HG03378 (cell line): ENCODE measurements around the gene POLA1.
"Not testable (repeated sequence)": the region's sequence is repeated elsewhere in the genome, so short reads cannot be mapped to it uniquely, and the experiment has no call there.

Experiments used
- ATAC-seq: cut with Tn5 transposase; IDR thresholded peaks from one replicate; pipeline ENCODE4 v1.9.1; 2021; ENCODE audit warnings: mild to moderate bottlenecking, moderate library complexity; ENCODE audit not compliant: unreplicated experiment

Gene POLA1

GRCh38 chrX:24863779-24864178, 170.1 kb downstream of the POLA1 start:
- ATAC-seq: not testable (repeated sequence)

GRCh38 chrX:24870143-24870542, 176.4 kb downstream of the POLA1 start:
- ATAC-seq: no peak

DNA sequence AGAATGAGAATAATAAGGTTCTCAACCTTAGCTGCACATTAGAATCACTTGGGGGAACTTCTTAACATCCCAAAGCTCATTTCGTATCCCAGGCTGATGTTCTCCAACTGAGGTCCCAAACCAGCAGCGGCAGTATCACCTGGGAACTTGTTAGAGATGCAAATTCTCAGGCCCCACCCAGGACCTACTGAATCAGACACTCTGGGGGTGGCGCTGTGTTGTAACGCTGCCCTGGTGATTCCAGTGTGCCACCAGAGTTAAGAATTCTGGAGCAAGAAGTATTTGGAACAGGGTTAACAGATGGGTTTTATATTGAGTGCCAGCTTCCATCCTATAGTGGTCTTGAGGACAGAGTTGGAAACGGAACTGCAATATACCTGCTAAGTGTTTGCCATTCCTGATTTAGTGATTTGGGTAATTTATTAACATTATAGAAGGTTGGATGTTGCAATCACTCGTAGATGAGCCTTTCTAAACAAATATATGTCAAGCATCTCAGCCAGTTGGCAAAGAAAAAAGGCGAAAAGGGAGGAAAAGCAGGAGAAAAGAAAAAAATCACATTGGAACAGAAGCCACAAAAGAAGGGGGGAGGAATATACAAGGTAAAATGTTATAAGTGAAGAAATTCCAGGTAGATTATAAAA, 181.0 kb downstream of the POLA1 start:
- ATAC-seq: no peak

DNA sequence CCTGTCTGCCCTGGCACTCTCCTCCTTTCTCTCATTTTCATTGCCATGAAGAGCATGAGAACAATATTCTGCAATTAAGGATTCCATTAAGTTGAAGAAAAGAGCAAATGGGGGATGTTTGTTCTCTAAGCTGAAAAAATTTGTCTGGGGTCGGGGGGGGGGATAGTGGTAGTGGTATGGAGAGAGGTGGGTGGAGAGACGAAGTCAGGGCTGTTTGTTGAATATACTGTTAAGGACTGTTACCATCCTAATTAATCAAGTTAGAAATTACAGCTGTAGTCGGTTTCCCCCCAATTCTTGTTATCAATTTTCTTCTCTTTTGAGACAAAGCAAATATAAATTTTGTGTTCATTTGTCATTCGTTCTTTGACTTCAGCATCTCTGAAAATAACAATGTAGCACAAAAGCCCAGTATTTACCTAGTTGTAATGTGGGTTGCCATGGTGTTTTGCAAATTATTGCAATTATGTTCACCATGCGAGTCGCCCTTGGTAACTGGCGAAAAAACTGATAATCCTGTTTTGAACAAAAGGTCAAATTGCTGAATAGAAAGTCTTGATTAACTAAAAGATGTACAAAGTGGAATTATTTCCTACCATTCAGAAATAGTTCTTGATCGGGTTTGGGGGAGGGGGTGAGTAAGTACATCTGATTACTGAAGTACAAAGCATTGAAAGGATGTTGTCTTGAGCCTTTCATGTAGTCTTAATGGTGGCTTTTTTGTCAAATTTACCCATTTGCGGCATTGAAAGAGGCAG, 183.0 kb downstream of the POLA1 start:
- no peak for ATAC-seq

DNA sequence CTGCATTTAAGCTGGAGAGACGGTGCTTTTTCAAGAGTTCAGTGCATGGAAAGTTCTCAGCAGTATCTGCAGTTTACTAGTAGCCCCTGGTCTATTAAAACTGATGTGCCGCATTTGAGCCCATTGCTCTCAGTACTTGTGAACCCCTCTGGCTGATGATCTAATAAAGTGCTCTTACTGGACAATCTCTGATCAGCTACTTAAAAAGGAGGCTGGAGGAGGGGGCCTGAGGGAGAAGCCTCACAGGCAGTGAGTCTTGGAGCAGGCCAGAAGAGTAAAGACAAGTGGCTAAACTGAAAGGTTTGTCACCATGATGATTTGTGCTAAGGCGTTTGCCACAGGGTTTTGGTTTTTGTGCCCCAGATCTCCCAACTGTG, 183.6 kb downstream of the POLA1 start:
- ATAC-seq: no peak

GRCh38 chrX:24877854-24878650, 184.3 kb downstream of the POLA1 start:
- ATAC-seq: no peak

GRCh38 chrX:24879679-24880078, 186.0 kb downstream of the POLA1 start:
- no peak for ATAC-seq

DNA sequence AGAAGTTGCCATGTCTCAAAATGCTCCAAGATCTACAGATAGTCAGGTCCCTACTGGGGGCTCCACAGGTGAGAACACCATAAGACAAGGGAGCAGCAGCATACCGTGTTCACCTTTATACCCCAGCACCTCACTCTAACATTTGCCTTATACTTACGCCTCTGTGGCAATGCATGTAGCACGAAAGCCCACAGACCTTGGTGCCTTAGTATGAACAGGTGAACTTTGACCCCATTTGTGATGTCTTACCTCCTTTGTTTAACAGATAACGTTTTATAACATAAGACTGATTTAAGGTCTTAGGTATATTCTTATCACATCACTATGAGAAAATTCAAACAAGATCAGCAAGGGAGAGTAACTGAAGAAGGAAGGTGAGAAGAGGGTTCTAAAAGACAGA, 193.2 kb downstream of the POLA1 start:
- ATAC-seq: no peak

DNA sequence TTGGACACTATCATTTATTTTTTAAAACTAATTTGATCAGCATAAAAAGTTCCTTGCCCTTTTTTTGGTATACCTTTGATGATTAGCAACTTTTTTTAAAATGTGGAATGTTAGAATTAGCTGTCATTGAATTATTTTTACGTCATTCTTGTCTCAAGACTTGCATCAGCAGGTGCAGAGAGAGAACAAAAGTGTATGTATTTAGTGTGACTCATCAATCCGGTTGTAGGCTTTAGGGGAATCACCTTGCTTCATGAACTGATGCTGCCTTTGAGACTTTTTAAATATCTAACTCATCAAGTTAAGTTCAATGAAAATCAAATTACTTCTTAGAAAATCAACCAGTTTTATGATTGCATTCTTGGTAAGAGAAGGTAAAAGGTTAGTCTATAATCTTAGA, 197.0 kb downstream of the POLA1 start:
- no peak for ATAC-seq

DNA sequence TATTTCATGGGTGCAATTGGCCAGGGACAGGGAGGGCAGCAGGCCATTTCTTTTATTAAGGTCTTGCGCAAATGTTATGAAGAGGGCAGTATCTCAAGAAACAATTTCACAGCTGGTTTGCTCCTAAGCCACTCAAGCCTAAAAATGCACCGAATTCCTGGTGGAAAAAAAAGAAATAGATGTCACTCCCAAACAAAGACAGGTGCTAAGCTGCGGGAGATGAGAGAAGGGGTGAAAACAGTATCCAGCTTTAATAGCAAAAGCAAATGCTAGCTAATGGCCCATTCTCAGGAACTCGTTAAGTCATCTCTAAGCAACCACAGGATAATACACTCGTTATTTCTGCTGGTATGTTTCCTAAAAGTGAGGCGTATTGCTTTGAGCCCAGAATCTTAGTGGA, 205.7 kb downstream of the POLA1 start:
- no peak for ATAC-seq

DNA sequence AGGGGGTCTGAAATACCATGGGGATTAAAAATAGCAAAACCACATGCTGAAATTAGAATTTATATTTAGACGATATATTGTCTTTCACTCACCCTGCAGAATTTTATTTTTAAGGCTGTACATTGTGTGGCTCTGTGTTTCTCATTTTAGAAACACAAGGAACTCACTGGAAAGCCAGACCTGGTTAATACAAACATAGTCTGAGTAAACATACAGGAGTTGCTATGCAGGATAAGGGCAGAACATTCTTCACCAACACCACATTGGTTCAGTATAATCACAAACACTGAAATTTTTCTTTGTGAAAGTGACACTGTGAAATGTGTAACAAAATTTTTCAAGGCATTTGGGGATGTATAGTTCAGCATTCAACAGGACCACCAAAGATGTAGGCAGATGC, 206.5 kb downstream of the POLA1 start:
- ATAC-seq: no peak

- ATAC-seq: no peak
These were observed 209.1 kb downstream of the POLA1 start for GRCh38 chrX:24902806-24903205.

DNA sequence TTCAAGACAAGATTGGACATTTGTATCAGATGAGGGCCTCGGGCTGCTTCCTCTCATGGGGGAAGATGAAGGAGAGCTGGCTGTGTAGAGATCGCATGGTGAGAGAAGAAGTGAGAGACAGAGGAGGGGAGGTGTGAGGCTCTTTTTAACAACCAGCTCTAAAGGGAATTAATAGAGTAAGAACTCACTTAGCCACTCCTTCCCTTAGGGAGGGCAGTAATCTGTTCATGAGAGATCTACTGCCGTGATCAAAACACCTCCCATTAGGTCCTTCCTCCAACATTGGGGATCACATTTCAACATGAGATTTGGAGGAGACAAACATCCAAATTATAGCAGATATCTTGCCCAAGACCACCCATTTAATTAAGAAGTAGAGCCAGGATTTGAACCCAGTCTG, 225.0 kb downstream of the POLA1 start:
- ATAC-seq: no peak

DNA sequence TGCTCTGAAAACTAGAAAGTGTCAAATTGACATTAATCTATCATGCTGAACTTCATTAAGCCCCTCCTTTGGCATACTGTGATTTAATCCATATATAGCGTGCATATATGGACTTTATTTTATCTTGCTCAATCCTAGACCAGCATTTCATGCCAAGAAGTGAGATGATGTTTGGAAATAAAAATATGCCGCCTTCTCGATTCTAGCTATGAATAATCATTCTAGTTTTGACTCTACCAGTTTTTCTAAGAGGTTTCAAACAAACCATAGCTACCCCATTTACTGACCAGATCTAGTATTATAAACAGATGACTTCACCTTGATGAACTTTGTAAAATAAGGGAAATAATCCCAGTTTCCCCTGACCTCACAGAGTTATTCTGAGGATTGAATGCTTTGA, 227.1 kb downstream of the POLA1 start:
- peak; percentile 84 for ATAC-seq

DNA sequence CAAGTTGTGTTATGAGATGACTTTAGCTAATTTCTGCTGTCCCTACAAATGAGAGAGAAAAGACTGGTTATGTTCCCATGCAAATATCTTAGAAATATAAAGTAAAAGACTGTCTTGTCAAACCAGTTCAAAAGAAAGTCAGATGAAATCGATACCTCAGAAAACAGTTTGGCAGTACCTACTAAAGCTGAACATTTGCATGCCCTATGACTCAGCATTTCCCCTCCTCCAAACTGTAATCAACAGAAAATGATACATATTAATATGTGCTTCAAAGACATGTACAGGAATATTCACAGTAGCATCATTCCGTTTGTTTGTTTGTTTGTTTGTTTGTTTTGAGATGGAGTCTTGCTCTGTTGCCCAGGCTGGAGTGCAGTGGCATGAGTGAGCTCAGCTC, 231.7 kb downstream of the POLA1 start:
- ATAC-seq: no peak

DNA sequence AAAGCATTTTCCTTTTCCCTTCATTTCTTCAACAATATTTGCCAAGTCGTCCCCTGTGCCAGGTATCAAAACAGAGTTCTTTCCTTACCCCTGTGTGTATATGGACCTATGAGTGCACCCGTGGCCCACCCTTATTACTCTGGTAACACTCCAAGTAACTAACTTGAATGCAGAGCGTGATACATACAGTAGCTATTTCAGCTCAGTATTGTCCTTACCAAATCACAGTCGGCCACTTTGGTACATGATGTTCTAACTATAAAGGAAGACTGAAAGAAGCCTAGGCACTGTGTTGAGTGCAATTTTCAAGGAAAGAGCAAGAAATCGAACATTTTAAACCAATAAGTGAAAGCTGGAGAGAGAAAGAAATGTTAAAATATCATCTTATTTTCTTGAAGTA, 233.7 kb downstream of the POLA1 start:
- no peak for ATAC-seq

GRCh38 chrX:24928114-24928513, 234.4 kb downstream of the POLA1 start:
- no peak for ATAC-seq

- ATAC-seq: no peak
These were observed 240.6 kb downstream of the POLA1 start for GRCh38 chrX:24934279-24934678.

DNA sequence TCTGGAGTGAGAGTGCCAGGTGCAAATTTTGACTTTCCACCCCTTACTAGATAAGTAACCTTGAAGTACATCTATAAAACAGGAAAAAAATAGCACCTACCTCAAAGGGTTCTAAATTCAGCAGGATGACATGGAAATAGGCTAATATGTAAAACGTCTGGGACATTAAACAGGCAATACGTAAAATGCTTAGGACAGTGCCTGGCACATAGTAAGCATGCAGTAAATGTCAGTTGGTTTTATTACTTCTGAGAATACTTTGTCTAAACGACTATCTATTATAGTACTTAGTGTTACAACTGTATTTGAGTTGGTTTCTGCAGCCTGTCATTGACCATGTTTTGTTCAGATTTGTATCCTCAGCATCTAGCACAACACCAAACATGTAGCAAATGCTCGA, 251.3 kb downstream of the POLA1 start:
- no peak for ATAC-seq

GRCh38 chrX:24946369-24946768, 252.7 kb downstream of the POLA1 start:
- ATAC-seq: no peak

DNA sequence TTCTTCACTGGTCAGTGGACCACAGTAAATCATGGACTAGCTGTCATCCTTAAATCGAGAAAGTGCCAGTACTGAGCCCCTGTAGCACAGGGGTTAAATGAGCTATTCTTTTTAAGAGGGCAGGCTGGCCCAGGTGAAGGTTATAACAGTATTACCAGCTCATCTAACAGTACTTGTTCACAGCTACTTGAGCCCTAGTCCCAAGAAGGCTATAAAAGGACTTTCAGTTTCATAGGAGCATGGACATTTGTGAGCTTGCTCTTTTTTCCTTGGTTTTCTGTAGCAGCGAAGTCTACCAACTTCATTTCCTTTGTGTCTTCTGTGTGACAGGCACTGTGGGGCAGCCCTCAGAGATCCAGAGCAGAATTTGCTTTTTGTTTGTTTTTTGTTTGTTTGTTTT, 261.0 kb downstream of the POLA1 start:
- ATAC-seq: no peak

- no peak for ATAC-seq
These were observed 261.7 kb downstream of the POLA1 start for GRCh38 chrX:24955372-24955930.
